ENCODE measurements around the gene RSF1.

- TF ChIP-seq JUNB (IDR thresholded peaks at IDR 0.05; ENCODE audit: unreplicated experiment) (no peak), CTCF (conservative IDR thresholded peaks at IDR 0.05; ENCODE audit: low read depth in 2 of 2) (no peak), POLR2AphosphoS5 (IDR thresholded peaks at IDR 0.05; ENCODE audit: low read depth) (no peak), ZNF462 (CRISPR knock-in tag; IDR thresholded peaks at IDR 0.05) (no peak), EZH2 (IDR thresholded peaks at IDR 0.05; ENCODE audit: low read depth, unreplicated experiment) (no peak), CREB1 (CRISPR knock-in tag; IDR thresholded peaks at IDR 0.05; ENCODE audit: low read depth) (no peak), EZH2phosphoT487 (IDR thresholded peaks at IDR 0.05; ENCODE audit: unreplicated experiment) (no peak), ZNF331 (CRISPR knock-in tag; IDR thresholded peaks at IDR 0.05; ENCODE audit: low read depth) (no peak), STAT1 (IDR thresholded peaks at IDR 0.05; ENCODE audit: unreplicated experiment) (no peak)
- TF ChIP-seq, protein P1, sequence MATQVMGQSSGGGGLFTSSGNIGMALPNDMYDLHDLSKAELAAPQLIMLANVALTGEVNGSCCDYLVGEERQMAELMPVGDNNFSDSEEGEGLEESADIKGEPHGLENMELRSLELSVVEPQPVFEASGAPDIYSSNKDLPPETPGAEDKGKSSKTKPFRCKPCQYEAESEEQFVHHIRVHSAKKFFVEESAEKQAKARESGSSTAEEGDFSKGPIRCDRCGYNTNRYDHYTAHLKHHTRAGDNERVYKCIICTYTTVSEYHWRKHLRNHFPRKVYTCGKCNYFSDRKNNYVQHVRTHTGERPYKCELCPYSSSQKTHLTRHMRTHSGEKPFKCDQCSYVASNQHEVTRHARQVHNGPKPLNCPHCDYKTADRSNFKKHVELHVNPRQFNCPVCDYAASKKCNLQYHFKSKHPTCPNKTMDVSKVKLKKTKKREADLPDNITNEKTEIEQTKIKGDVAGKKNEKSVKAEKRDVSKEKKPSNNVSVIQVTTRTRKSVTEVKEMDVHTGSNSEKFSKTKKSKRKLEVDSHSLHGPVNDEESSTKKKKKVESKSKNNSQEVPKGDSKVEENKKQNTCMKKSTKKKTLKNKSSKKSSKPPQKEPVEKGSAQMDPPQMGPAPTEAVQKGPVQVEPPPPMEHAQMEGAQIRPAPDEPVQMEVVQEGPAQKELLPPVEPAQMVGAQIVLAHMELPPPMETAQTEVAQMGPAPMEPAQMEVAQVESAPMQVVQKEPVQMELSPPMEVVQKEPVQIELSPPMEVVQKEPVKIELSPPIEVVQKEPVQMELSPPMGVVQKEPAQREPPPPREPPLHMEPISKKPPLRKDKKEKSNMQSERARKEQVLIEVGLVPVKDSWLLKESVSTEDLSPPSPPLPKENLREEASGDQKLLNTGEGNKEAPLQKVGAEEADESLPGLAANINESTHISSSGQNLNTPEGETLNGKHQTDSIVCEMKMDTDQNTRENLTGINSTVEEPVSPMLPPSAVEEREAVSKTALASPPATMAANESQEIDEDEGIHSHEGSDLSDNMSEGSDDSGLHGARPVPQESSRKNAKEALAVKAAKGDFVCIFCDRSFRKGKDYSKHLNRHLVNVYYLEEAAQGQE (IDR thresholded peaks at IDR 0.05; ENCODE audit: unreplicated experiment), result no peak
These were observed 150.5 kb downstream of the RSF1 start for GRCh38 chr11:77669848-77670511.

Data from GM23338 (cell line).